ENCODE data around the gene ASAP2.
A peak's percentile ranks its signal among the peaks of the same experiment; 100 is the strongest.

Gene ASAP2

GRCh38 chr2:9184361-9184760, 22.3 kb upstream of the ASAP2 start:
- DNase-seq (ENCODE audit: low spot score), result no peak

- peak; percentile 48 for DNase-seq (ENCODE audit: low spot score)
These were observed 18.9 kb upstream of the ASAP2 start for GRCh38 chr2:9187620-9188214.

- no peak for DNase-seq (ENCODE audit: low spot score)
These were observed 17.8 kb upstream of the ASAP2 start for GRCh38 chr2:9188823-9189222.

GRCh38 chr2:9189901-9190300, 16.7 kb upstream of the ASAP2 start:
- DNase-seq (ENCODE audit: low spot score), result no peak

- peak; percentile 78 for DNase-seq (ENCODE audit: low spot score)
These were observed 15.6 kb upstream of the ASAP2 start for GRCh38 chr2:9191041-9191481.

GRCh38 chr2:9192712-9193111, 13.9 kb upstream of the ASAP2 start:
- DNase-seq (ENCODE audit: low spot score), result no peak

- no peak for DNase-seq (ENCODE audit: low spot score)
These were observed 12.3 kb upstream of the ASAP2 start for GRCh38 chr2:9194352-9194751.

- no peak for DNase-seq (ENCODE audit: low spot score)
These were observed 10.0 kb upstream of the ASAP2 start for GRCh38 chr2:9196637-9197036.

- DNase-seq (ENCODE audit: low spot score), result no peak
These were observed 8.7 kb upstream of the ASAP2 start for GRCh38 chr2:9197916-9198315.

- no peak for DNase-seq (ENCODE audit: low spot score)
These were observed 6.6 kb upstream of the ASAP2 start for GRCh38 chr2:9199716-9200632.

- no peak for DNase-seq (ENCODE audit: low spot score)
These were observed 6.0 kb upstream of the ASAP2 start for GRCh38 chr2:9200633-9201015.

- no peak for DNase-seq (ENCODE audit: low spot score)
These were observed 5.3 kb upstream of the ASAP2 start for GRCh38 chr2:9201185-9201891.

- no peak for DNase-seq (ENCODE audit: low spot score)
These were observed 3.6 kb upstream of the ASAP2 start for GRCh38 chr2:9203006-9203405.

GRCh38 chr2:9203876-9204275, 2.7 kb upstream of the ASAP2 start:
- no peak for DNase-seq (ENCODE audit: low spot score)

GRCh38 chr2:9204939-9205338, 1.7 kb upstream of the ASAP2 start:
- DNase-seq (ENCODE audit: low spot score), result no peak

GRCh38 chr2:9205486-9205885, 1.1 kb upstream of the ASAP2 start:
- no peak for DNase-seq (ENCODE audit: low spot score)

GRCh38 chr2:9206991-9207640, 504 bp downstream of the ASAP2 start:
- peak; percentile 43 for DNase-seq (ENCODE audit: low spot score)

- DNase-seq (ENCODE audit: low spot score), result peak; percentile 60
These were observed 1.2 kb downstream of the ASAP2 start for GRCh38 chr2:9207641-9208311.

GRCh38 chr2:9208875-9209274, 2.3 kb downstream of the ASAP2 start:
- DNase-seq (ENCODE audit: low spot score), result no peak

- DNase-seq (ENCODE audit: low spot score), result no peak
These were observed 3.4 kb downstream of the ASAP2 start for GRCh38 chr2:9210030-9210429.

GRCh38 chr2:9211496-9211895, 4.9 kb downstream of the ASAP2 start:
- no peak for DNase-seq (ENCODE audit: low spot score)

Data from SW480 (cell line).